Activated CD4-positive, alpha-beta T cell treated with anti-CD3 and anti-CD28 coated beads, Interleukin-2, amount 50 U/mL, for 48 hours (primary cell): ENCODE results near the gene ARHGEF7.
"Not testable (repeated sequence)": the region's sequence is repeated elsewhere in the genome, so short reads cannot be mapped to it uniquely, and the experiment has no call there.

Experiments
- DNase-seq, 2 experiments: peaks; one replicate each; pipeline ENCODE4 v3.0.0-alpha.2; 2020

ARHGEF7 gene

DNA sequence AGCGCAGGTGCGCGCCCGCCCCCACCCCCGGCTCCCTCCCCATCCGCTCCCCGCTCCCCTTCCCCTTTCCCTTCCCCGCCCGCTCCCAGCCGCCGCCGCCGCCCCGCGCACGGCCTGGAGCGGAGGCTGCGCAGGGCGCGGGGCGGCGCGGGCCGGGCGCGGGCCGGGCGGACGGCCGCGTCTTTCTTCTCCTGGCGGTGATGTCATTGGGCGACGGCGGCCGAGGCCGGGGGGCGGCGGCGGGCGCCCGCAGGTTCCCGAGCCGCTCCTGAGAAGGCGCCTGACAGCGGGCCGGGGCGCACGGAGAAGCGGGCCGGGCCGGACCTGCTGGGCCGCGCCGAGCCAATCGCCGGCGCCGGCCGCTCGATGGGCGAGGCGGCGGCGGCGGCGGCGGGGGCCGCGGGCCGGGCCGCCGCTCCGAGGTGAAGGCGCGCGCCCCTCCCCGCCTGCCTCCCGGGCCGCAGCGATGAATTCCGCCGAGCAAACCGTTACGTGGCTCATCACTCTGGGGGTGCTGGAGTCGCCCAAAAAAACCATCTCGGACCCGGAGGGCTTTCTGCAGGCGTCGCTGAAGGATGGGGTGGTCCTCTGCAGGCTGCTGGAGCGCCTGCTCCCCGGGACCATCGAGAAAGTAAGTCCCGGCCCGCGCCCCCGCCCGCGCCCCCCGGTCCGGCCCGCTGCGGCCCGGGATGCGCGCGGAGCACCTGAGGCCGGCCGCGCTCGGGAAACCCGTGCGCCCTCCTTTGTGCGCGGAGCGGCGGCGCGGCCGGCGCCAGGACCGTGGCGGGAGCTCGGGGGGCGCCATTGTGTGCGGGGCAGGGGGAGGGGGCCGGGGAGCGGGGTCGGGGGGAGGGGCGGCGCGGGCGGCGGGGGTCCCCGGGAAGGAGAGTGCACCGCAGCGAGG, at the start of gene ARHGEF7:
Gene ARHGEF7, plus strand, starts transcription at position 250 of the 904 bp plus-strand sequence. Its CDS starts 217 bp downstream, at position 467.
- no peak for DNase-seq

DNA sequence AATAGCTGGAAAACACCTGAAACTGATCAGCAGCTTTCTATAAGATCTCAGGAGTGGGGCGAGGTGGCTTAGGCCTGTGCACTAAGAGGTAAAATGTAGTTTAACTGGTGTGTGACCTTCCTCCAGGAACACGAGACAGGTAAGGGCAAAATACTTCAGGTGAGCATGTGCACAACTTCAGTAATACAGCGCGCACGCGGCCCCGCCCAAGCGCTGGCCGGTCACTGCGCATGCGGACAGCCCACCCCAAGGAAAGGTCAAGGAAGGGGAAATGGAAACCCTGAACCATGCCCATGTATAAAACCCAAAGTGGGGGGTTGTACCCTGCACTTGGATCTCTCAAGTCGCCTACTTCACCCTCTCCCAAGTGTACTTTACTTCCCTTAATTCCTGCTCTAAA, 49.4 kb upstream of the ARHGEF7 start:
- no peak for DNase-seq

GRCh38 chr13:111066544-111066943, 48.6 kb upstream of the ARHGEF7 start:
- no peak for DNase-seq

- DNase-seq, result no peak
Observed at GRCh38 chr13:111068009-111068350, 47.1 kb upstream of the ARHGEF7 start.

DNA sequence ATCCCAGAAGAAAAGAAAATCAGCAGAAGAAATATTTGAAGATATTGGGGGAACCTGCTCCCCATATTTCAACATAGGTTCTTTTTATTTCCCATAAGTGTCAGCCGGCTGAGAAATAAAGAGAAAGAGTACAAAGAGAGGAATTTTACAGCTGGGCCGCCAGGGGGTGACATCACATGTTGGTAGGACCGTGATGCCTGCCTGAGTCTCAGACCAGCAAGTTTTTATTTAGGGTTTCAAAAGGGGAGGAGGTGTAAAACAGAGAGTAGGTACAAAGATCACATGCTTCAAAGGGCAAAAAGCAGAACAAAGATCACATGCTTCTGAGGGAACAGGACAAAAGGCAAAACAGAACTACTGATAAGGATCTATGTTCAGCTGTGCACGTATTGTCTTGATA, 44.0 kb upstream of the ARHGEF7 start:
- peak; percentile 16 to 17 for DNase-seq

- DNase-seq, result not testable (repeated sequence)
Observed at GRCh38 chr13:111071526-111071925, 43.6 kb upstream of the ARHGEF7 start.

DNA sequence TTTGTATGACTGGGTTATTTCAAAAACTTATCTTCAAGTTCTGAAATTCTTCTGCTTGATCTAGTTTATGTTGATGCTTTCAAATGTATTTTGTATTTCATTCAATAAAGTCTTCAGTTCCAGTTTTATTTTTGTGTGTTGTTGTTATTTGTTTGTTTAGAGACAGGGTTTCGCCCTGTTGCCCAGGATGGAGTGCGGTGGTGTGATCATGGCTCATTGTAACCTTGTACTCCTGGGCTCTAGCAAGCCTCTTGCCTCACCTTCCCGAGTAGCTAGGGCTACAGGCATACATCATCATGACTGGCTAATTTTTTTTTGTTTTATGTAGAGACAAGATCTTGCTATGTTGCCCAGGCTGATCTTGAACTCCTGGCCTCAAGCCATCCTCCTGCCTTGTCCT, 40.3 kb upstream of the ARHGEF7 start:
- no peak for DNase-seq

- DNase-seq, result no peak
Observed at GRCh38 chr13:111076155-111077013, 38.7 kb upstream of the ARHGEF7 start.

DNA sequence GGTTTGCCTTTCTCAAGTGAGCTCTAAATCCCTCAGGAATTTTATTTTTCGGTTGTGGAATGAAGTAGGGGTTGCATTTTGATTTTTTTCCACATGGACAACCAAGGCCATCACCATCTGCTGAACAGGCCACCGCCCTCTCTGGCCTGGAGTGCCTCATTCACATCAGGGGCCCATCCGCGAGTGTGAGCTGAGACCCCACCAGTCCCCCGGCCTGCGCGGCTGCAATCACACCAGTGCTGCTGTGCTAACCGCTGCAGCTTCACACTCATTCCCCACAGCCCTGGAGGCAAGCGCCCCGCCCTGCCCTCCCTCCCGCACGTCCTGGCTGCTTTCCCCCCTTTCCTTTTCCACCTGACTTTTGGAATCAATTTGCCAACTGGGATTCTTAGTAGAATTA, 35.7 kb upstream of the ARHGEF7 start:
- no peak for DNase-seq

DNA sequence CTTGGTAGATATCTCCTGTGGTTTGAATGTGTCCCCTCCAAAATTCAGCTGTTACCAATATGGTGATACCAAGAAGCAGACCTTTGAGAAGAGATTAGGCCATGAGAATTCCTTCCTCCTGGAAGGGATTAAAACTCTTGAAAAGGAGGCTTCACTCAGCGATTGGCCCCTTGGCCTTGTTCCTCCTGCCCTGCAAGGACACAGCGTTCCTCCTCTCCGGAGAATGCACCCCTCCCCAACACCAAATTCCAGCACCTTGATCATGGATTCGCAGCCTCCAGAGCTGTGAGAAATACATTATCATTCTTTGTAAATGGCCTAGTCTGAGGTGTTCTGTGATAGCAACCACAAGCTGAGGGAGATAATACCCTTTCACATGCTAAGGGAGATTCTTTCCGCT, 34.5 kb upstream of the ARHGEF7 start:
- no peak for DNase-seq

DNA sequence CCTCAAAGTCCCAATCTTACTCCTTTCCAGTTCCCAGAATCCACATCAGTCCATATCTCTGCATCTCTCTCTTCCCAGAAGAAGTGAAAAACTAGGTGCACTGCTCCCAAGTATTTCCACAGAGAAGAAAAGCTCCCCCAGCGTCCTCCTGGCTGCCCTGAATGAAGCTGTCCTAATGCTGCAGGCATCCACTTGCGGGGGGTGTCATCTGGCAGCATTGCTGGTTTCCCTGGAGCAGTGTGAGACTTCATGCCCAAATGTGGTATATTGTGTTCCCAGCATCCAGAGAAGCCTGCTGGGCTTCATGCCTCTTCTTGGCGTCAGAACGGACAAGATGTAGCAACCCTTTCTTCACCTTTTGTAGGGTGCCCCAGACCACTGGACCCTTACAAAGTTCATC, 32.9 kb upstream of the ARHGEF7 start:
- DNase-seq, result no peak

GRCh38 chr13:111082769-111083168, 32.3 kb upstream of the ARHGEF7 start:
- not testable (repeated sequence) for DNase-seq

- DNase-seq, result not testable (repeated sequence)
Observed at GRCh38 chr13:111083693-111084092, 31.4 kb upstream of the ARHGEF7 start.

DNA sequence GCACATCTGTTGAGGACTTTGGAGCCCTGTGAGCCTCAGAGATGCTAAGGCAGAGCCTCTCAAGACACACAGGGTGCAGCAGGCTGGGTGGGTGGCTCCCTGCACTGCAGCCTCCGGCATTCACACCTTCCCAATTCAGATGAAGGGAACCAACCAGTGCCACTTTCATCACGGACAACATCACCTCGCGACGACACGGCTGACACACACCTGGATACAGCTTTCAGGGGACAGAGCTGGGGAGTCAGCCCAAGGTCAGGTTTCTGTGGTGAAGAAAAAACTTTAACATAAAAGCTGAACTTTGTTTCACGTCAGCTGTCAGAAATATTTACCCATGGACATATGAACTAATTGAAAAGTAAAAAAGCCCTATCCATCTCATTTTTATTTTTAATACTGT, 24.9 kb upstream of the ARHGEF7 start:
- no peak for DNase-seq

DNA sequence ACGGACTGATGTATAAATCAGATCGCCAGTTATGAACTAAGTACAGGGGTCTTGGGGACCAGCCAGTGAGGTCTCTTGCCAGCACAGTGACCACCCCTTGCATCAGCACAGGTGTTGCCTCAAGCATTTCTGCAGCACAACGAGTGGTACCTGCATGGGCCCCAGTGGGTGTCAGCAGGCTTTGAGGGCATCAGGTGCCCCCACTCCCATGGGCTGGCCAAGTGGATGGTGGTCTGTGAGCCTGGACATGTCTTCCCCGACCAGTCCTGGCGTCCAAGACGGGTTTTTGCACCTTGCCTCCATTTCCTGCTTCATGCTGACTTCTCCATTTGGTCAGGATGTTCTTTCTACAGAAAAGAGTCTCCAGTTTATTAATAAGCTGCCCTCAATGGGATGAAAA, 22.4 kb upstream of the ARHGEF7 start:
- no peak for DNase-seq

DNA sequence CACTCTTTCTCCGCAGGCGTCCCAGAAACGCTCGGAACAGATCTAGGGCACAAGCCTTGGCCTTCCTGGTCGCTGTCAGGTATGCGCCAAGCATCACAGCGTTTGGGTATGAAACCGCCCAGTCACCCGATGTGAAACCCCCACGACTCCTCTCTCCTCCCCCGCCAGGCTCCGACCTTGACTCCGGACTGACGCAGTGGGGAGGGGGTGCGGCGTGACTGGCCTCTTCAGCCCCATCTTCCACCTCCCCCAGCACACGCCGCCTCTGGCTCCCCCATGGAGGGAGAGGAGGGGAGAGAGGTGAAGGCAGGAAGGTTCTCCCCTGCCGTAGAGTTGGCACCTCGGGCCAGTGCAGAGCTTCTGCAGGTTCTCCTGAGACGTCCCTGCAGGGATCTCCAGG, 22.0 kb upstream of the ARHGEF7 start:
- no peak for DNase-seq

GRCh38 chr13:111093634-111094033, 21.5 kb upstream of the ARHGEF7 start:
- no peak for DNase-seq

DNA sequence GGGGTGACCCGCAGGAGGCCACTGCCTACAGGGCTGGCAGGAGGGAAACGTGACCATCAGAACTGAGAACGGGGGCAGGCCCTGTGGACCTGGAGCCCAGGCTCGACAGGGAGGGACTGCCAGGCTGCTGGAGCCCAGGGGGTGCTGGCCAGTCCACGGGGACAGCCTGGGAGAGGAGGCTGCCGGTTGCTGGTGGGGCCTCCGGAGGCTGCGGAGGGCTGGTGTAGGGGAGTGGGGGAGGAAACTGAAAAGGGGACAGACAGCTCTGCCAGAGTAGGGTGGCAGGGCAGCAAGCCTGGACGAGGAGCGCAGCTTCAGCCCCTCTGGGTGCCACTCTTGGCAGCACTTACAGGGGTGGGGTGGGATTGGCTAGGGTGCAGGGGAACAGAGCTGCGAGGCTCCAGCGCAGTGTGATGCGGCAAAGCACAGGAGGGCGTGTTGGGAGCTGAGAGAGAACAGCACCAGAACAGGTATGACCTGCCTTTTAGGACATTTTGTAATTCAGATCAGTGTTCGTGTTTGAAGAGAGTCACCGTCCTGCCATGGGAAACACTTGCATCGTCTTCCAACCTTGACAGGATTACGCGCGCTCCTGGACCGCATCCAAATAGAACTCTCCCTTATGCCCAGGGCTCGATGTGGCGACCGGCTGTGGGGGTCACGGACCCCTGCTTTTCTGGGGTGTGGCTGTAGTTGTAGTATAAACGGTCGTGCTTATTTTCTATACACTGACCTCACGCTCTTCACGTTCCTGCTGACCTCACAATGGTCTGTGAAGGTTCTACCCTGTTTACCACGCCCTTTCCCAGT, 19.9 kb upstream of the ARHGEF7 start:
- no peak for DNase-seq

- DNase-seq, result no peak
Observed at GRCh38 chr13:111095911-111096501, 19.1 kb upstream of the ARHGEF7 start.

DNA sequence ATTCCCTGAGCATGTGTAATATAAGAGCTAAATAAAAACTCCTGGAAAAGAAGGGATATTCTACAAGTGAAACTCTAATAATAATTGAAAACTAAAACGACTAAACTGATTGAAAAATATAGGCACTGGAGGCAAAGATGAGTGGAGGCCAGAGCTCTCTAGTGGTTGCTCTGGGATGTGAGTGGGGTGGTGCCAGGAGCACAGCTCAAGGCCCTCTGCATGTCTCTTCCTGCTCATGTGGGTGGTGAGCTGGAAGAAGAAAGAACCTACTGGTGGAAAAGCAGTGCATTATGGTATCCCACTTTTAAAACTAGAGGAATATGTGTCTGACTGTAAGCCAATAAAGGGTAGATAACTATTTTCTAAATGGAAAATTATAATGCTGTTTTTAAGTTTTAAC, 15.8 kb upstream of the ARHGEF7 start:
- DNase-seq, result no peak

GRCh38 chr13:111110054-111110453, 5.1 kb upstream of the ARHGEF7 start:
- no peak for DNase-seq

DNA sequence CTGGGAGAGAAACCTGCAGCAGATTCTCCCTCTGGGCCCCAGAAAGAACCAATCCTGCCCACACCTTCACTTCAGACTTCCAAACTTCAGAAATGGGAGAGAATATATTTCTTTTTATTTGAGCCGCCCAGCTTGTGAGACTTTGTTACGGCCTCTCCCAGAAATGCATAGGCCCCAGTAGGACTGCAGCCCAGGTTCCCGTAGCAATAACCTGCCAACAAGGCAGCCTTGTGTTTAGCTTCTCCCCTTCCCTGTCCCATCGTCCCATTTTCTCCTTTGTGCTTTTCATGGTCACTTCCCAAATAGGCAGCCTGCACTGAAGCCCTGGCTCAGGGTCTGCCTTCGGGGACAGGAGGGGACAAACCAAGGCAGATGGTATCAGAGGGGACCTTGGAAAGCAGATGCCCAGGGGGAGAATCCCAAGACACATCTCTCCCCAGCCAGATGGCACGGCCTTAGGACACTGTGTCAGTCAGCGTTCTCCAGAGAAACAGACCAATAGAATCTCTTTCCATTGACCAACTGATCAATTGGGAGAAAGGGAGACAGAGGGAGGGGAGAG, 3.7 kb upstream of the ARHGEF7 start:
- no peak for DNase-seq
